ENCODE results near the gene ADD1.

Gene ADD1

DNA sequence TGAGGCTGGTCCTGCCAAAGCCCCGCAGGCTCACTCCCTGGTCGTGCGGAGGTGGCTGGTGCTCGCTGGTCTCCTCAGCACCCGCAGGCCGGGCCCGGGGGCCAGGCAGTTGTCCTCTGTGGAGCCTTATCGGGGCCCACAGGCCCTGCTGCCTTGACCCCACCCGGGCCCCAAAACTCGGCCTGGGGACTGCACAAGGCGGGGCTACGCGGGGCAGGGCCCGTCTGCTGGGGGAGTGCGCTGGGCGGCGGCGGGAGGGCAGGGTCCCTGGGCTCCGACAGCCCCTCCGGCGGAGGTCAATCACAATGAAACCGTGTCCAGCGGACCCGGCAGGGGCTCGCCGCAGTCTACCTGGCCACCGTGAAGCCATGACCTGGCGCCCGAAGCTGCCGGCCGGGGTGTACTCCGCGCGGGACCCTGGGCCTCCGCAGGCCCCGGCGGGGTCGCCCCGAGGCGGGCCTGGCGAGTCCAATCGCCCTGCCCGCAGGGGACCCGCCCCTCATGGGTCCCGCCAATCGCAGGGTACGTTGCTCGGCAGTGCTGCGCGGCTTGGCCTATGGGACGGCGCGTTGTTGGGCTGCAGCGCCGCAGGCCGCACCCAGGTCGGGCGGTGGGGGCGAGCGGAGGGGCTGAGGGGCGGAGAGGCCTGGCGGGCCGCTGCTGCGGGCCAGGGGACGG is at the start of gene ADD1:
TSS of gene ADD1 (plus strand) at position 582 of the 678 bp plus-strand sequence. CDS start 32,072 bp downstream, outside the sequence.
- no peak for TF ChIP-seq Cebpa-rat (IDR thresholded peaks at IDR 0.05)
- H3K4me3 ChIP-seq, result peak within 1 kb of the TSS; percentile 76 to 98 (median 90)
- H3K9me3 ChIP-seq (replicated peaks in 1 of 11), result peaks cover 0 to 9% (median 0%) of the 10 kb centered on the region in 11 experiments; a peak in 5 of 22 replicates
- H3K4me2 ChIP-seq, result peak within 1 kb of the TSS; percentile 87 to 98 (median 94)
- peaks cover 0 to 18% (median 0%) of the 10 kb centered on the region in 11 experiments; a peak in 6 of 22 replicates for H3K36me3 ChIP-seq
- peak within 1 kb of the TSS; percentile 85 to 92 (median 89) for H3K9ac ChIP-seq
- peaks cover 39 to 65% (median 48%) of the 10 kb centered on the region in 10 experiments for H3K4me1 ChIP-seq
- peaks cover 22 to 52% (median 40%) of the 10 kb centered on the region in 11 experiments; a peak in 20 of 22 replicates for H4K20me1 ChIP-seq
- peak within 1 kb of the TSS; percentile 75 to 87 (median 84) for H3K27ac ChIP-seq
- no peaks in the 10 kb centered on the region for H3K27me3 ChIP-seq

- Histone ChIP-seq H3K4me3 (peak overlapping the region in 7 of 10 experiments; percentile 62 to 88 (median 76); a peak in 12 of 20 replicates), H3K9ac (peak overlapping the region; percentile 59 to 96 (median 73); a peak in 21 of 22 replicates), H3K9me3 (replicated peaks in 1 of 11) (no peaks in the 10 kb centered on the region), H4K20me1 (peaks cover 0 to 43% (median 6%) of the 10 kb centered on the region in 11 experiments; a peak in 9 of 22 replicates), H3K4me1 (peaks cover 82 to 98% (median 96%) of the 10 kb centered on the region in 10 experiments), H3K4me2 (peak overlapping the region; percentile 93 to 100 (median 99)), H3K27me3 (peaks cover 0 to 13% (median 4%) of the 10 kb centered on the region in 11 experiments; a peak in 6 of 22 replicates), H3K27ac (peak overlapping the region; percentile 25 to 93 (median 57); a peak in 21 of 22 replicates), H3K36me3 (peaks cover 0 to 24% (median 0%) of the 10 kb centered on the region in 11 experiments; a peak in 6 of 22 replicates)
- TF ChIP-seq Cebpa-rat (IDR thresholded peaks at IDR 0.05), result no peak
Observed at GRCh38 chr4:2794486-2795299, 49.0 kb upstream of the ADD1 start.

- H3K9me3 ChIP-seq (replicated peaks in 1 of 11), result no peaks in the 10 kb centered on the region
- H3K27ac ChIP-seq, result peak overlapping the region in 8 of 11 experiments; percentile 53 to 95 (median 82); a peak in 15 of 22 replicates
- peaks cover 0 to 24% (median 0%) of the 10 kb centered on the region in 11 experiments; a peak in 6 of 22 replicates for H3K36me3 ChIP-seq
- H3K4me1 ChIP-seq, result peaks cover 75 to 98% (median 96%) of the 10 kb centered on the region in 10 experiments
- H3K4me2 ChIP-seq, result peak overlapping the region; percentile 93 to 100 (median 99)
- no peak for TF ChIP-seq Cebpa-rat (IDR thresholded peaks at IDR 0.05)
- H3K27me3 ChIP-seq, result peaks cover 0 to 13% (median 4%) of the 10 kb centered on the region in 11 experiments; a peak in 6 of 22 replicates
- peak overlapping the region in 5 of 10 experiments; percentile 63 to 88 (median 81); a peak in 9 of 20 replicates for H3K4me3 ChIP-seq
- H4K20me1 ChIP-seq, result peaks cover 0 to 44% (median 6%) of the 10 kb centered on the region in 11 experiments; a peak in 9 of 22 replicates
- peak overlapping the region; percentile 59 to 96 (median 73); a peak in 14 of 22 replicates for H3K9ac ChIP-seq
Observed at GRCh38 chr4:2795300-2795892, 48.2 kb upstream of the ADD1 start.

DNA sequence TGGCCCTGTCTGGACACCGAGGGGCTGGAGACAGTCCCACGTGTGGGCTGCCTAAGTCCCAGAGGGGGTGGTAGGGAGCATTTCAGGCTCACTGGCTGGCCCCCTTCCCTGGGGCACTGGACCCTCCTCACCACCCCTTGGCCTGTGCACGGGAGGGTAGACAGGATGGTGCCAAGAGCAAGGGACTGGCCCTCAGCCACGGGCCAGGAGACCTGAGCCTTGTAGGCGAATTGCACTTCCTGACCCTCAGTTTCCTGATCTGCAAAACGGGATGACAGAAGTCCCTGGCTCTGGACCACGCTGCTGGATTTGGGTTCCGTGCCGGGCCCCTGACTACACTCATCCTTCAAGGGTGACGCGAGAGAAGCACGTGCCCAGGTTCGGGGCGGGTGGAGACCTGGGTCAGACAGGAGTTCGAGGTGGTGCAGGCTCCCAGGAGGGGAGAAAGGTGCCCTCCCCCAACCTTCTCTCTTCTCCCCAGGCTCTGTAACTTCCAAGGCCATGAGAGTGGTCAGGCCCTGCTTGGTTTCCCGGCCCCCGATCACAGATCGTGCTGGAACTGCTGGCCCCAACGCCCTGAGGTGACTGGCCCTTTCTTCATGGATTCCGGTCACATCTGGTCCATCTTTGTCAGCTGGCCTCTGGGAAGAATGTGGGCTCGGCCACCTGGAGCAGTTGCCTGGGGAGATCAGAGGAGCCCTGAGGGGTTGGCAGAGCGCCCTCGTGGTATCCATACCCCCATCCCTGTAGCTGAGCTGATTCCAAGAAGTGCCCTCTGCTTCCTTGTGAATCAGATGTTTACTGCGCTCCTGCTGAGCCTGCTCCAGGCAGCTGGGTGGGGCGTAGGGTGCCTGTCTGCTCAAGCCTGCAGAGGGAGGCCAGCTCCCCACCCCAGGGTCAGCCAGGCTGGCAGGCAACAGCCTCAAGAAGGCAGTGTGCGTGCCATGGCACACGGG is 47.5 kb upstream of the ADD1 start:
- H4K20me1 ChIP-seq, result peaks cover 0 to 51% (median 6%) of the 10 kb centered on the region in 11 experiments; a peak in 9 of 22 replicates
- H3K9ac ChIP-seq, result peak overlapping the region in 10 of 11 experiments; percentile 35 to 96 (median 88); a peak in 17 of 22 replicates
- peaks cover 0 to 13% (median 4%) of the 10 kb centered on the region in 11 experiments; a peak in 6 of 22 replicates for H3K27me3 ChIP-seq
- H3K4me1 ChIP-seq, result peaks cover 74 to 98% (median 96%) of the 10 kb centered on the region in 10 experiments
- H3K27ac ChIP-seq, result peak overlapping the region in 10 of 11 experiments; percentile 48 to 99 (median 94); a peak in 14 of 22 replicates
- no peak for TF ChIP-seq Cebpa-rat (IDR thresholded peaks at IDR 0.05)
- no peaks in the 10 kb centered on the region for H3K9me3 ChIP-seq (replicated peaks in 1 of 11)
- H3K4me3 ChIP-seq, result peak overlapping the region in 3 of 10 experiments; percentile 81 to 88 (median 87); a peak in 7 of 20 replicates
- H3K36me3 ChIP-seq, result peaks cover 0 to 24% (median 0%) of the 10 kb centered on the region in 11 experiments; a peak in 6 of 22 replicates
- peak overlapping the region; percentile 93 to 100 (median 99) for H3K4me2 ChIP-seq

GRCh38 chr4:2796849-2797544 is 46.6 kb upstream of the ADD1 start:
- peak overlapping the region; percentile 93 to 100 (median 99) for H3K4me2 ChIP-seq
- TF ChIP-seq Cebpa-rat (IDR thresholded peaks at IDR 0.05), result no peak
- peak overlapping the region; percentile 83 to 96 (median 90); a peak in 18 of 22 replicates for H3K9ac ChIP-seq
- no peaks in the 10 kb centered on the region for H3K9me3 ChIP-seq (replicated peaks in 1 of 11)
- peak overlapping the region in 6 of 10 experiments; percentile 64 to 88 (median 81); a peak in 11 of 20 replicates for H3K4me3 ChIP-seq
- H3K27me3 ChIP-seq, result peaks cover 0 to 13% (median 4%) of the 10 kb centered on the region in 11 experiments; a peak in 6 of 22 replicates
- H3K4me1 ChIP-seq, result peaks cover 73 to 98% (median 96%) of the 10 kb centered on the region in 10 experiments
- H3K27ac ChIP-seq, result peak overlapping the region; percentile 88 to 99 (median 93); a peak in 20 of 22 replicates
- peaks cover 0 to 57% (median 6%) of the 10 kb centered on the region in 11 experiments; a peak in 9 of 22 replicates for H4K20me1 ChIP-seq
- H3K36me3 ChIP-seq, result peaks cover 0 to 29% (median 0%) of the 10 kb centered on the region in 11 experiments; a peak in 7 of 22 replicates

DNA sequence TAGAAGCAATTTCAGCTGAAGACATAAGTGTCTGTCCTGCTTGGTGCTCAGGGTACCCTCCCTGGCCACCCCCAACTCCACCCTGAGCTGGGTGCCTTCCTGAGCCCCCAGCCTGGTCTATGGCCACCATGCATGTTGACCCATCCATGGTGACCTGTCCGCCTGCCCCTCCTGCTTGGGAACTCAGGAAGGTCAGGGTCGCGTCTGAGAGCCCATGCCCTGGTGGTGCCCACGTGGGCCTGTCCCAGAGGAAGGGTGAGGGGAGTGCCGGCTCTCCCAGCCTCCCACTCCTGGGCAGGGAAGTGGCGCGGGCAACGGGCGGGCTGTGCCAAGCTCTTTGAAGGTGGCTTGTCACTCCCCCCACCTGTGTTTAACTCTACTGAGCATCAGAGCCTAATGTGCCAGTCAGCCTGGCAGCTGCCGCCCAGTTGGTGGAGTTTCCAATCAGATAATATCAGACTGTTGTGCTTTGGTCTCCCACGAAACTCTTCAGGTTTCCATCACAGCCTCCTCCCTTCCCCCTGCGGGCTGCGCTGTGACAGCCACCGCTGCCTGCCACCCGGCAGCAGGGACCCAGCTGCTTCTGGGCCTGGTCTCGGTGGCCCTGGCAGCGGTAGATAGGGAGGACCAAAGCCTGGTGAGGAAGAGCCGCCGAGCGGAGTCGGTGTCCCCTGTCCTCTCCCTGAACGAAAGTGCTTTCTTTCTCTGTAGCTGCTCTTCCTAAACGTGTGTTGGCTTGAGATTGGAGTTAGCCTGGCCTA is 45.9 kb upstream of the ADD1 start:
- peaks cover 72 to 97% (median 95%) of the 10 kb centered on the region in 10 experiments for H3K4me1 ChIP-seq
- peaks cover 0 to 61% (median 6%) of the 10 kb centered on the region in 11 experiments; a peak in 9 of 22 replicates for H4K20me1 ChIP-seq
- peaks cover 0 to 13% (median 4%) of the 10 kb centered on the region in 11 experiments; a peak in 6 of 22 replicates for H3K27me3 ChIP-seq
- no peaks in the 10 kb centered on the region for H3K9me3 ChIP-seq (replicated peaks in 1 of 11)
- peaks cover 0 to 31% (median 0%) of the 10 kb centered on the region in 11 experiments; a peak in 9 of 22 replicates for H3K36me3 ChIP-seq
- peak overlapping the region in 9 of 10 experiments; percentile 56 to 88 (median 78); a peak in 17 of 20 replicates for H3K4me3 ChIP-seq
- peak overlapping the region; percentile 88 to 99 (median 93) for H3K27ac ChIP-seq
- TF ChIP-seq Cebpa-rat (IDR thresholded peaks at IDR 0.05), result no peak
- peak overlapping the region; percentile 83 to 96 (median 90) for H3K9ac ChIP-seq
- H3K4me2 ChIP-seq, result peak overlapping the region; percentile 93 to 100 (median 99)
